Omental fat pad (tissue), 4 donors: ENCODE measurements around the gene ACSS2. TPM values are rescaled to one million over a fixed set of nuclear protein-coding genes. Genes with fewer than 3 reads are reported as not detected.

Experiments used
- ATAC-seq: fragments of 150-250 bp; one replicate; pipeline ENCODE4 v1.9.1; 2016; ENCODE audit warnings: mild to moderate bottlenecking, moderate library complexity; ENCODE audit not compliant: low FRiP score
- DNase-seq: peaks from one replicate; pipeline ENCODE4 v3.0.0-alpha.2; 2019; ENCODE audit warnings: low spot score
- total RNA-seq, 4 donors: library from RNA; depleted of rRNA; stranded (reverse); fragments of >200 nt; gene quantifications; one replicate each; pipeline ENCODE4 v1.1.0, GENCODE V29; 2016
- TF ChIP-seq, protein P1 (sequence below), 3 donors: fragments of 450-650 bp; IDR thresholded peaks; one replicate each; pipeline ENCODE4 v1.5.1; 2016 to 2017; ENCODE audit warnings: antibody characterized with exemption in 3 of 3, mild to moderate bottlenecking in 3 of 3, moderate library complexity in 2 of 3

The ACSS2 gene
- total RNA-seq, 4 donors from 2014 or later: 72.4 to 119 (median 102) TPM

DNA sequence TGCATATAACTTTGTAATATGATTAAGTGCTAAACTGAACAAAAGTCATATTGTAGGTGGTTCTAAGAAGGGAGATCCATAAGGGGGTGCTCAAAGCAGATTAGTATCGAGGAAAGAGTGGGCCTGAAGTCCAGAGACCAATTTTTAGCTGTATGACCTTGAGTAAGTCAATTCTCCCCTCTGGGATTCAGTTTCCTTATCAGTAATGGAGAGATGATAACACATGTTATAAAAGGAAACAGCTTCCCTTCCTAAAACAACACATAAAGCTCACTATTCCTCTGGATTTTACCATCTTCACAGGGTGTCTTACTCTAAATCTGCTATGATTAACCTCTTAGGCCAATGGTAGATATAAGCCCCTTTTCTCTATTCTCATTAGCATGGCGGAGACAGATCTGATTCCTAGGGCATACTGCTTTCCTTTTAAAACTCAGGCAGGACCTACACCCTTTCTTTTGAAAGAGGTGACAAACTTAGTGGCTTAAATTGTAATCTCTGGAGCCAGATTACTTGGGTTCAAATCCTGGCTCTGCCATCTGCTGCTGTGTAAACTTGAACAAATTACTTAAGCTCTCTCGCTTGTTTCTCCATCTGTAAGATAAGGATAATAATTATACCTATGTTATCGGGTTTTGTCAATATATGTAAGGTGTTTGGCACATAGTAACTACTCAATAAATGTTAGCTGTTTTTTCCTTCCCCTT is 39.5 kb downstream of the ACSS2 start:
- TF ChIP-seq, protein P1, sequence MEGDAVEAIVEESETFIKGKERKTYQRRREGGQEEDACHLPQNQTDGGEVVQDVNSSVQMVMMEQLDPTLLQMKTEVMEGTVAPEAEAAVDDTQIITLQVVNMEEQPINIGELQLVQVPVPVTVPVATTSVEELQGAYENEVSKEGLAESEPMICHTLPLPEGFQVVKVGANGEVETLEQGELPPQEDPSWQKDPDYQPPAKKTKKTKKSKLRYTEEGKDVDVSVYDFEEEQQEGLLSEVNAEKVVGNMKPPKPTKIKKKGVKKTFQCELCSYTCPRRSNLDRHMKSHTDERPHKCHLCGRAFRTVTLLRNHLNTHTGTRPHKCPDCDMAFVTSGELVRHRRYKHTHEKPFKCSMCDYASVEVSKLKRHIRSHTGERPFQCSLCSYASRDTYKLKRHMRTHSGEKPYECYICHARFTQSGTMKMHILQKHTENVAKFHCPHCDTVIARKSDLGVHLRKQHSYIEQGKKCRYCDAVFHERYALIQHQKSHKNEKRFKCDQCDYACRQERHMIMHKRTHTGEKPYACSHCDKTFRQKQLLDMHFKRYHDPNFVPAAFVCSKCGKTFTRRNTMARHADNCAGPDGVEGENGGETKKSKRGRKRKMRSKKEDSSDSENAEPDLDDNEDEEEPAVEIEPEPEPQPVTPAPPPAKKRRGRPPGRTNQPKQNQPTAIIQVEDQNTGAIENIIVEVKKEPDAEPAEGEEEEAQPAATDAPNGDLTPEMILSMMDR (IDR thresholded peaks at IDR 0.05): no peak
- DNase-seq (no peak), ATAC-seq (no peak)

DNA sequence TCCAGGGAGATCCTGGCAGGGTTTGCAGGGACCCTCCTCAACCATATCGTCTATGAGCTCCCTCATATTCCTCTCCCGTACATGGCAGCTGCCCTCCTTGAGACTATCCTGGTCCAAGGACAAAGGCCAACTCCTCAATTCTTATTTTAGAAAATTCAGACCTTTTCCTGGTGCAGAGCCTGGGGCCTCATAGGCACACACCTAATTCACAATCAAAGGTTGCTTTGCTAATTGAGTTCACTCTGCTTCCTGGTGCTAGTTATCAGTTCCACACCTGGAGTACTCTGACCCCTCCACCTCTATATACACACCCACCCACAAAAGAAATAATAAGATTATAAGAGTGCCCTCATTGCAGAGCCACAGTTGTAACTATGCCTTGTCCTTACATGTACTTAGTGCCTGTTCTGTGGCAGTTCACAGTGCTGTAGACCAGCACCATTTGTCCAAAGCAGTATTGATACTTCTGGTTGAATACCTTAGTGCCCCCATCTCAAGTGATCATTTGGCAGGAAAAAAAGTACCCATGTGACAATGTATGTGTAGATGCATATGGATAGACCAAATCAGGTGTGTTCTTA is 40.5 kb downstream of the ACSS2 start:
- TF ChIP-seq, protein P1 (IDR thresholded peaks at IDR 0.05): no peak
- ATAC-seq (no peak), DNase-seq (no peak)

DNA sequence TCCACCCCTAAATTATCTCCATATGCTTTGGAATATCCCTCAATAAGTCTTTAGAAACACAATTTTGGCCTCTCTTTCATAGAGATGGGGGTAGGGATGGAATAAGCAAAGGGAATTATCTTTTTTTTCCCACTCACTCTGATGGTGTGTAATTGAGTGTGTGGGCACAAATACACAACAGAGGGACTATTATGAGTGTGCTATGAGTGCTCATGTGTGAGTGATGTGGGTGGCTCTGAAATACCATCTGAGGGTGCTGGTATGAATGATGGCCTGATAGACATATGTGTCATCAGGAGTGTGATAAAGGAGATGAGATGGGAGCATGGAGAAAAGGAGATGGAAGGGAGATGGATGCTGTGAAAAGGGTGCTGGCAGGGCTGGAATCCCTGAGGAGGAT is 43.6 kb downstream of the ACSS2 start:
- DNase-seq (no peak), ATAC-seq (no peak)
- TF ChIP-seq, protein P1 (IDR thresholded peaks at IDR 0.05): no peak

DNA sequence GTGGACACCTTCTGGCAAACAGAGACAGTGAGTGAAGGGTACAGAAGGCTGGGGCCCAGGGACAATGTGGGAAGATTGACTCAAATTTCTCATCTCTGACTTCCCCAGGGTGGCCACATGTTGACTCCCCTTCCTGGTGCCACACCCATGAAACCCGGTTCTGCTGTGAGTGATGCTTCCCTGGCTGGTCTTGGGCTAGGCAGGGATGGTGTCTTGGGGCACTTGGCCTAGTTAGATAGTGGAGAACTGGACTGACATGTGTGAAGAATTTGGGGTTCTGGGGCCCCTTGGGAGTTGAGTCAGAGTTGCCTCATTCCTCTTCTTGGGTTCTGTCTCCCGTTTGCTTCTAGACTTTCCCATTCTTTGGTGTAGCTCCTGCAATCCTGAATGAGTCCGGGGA is 45.0 kb downstream of the ACSS2 start:
- ATAC-seq: no peak
- TF ChIP-seq, protein P1 (IDR thresholded peaks at IDR 0.05): no peak
- no peak for DNase-seq

DNA sequence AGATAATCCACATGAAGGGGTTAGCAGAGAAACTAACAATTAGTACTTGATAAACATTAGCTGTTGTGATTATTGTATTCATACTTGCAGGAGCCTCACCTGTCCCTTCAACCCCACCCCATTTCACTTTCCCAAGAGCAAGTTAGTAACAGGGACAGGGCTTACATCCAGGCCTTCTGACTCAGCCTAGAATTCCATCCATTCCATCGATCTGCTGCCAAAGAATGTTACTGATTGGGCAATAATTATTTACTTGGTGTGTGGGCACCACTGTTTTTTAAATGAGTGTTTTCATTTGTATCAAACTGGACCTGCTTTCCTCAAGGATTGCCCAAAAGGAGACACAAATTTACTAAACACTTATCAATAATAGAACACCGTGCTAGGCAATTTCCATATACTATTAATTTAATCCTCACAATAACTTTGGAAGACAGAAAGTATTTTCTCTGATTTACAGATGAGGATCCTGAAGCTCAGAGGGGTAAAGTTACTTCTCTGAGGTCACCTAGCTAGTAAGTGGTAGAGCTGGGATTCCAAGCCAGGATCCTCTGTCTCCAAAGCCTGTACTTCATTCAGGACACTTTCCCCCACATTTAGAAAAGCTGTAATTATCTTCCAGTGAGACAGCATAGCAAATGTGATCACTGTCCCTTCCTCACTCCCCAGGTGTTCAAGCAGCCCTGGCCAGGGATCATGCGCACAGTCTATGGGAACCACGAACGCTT is 46.4 kb downstream of the ACSS2 start:
- ATAC-seq (peak; percentile 87), DNase-seq (no peak)
- TF ChIP-seq, protein P1 (IDR thresholded peaks at IDR 0.05): no peak

DNA sequence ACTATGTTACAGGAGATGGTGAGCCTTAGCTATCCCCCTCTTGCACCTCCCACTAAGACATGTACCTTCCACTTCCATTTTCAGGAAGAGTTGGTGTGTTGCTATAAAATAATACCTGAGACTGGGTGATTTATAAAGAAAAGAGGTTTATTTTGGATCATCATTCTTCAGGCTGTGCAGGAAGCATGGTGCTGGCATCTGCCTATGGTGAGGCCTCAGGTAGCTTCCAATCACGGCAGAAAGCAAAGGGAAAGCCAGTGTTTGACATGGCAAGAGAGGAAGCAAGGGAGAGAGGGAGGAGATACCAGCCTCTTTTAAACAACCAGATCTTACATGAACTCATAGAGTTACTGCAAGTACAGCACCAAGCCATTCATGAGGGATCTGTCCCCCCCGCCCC is 47.0 kb downstream of the ACSS2 start:
- TF ChIP-seq, protein P1 (IDR thresholded peaks at IDR 0.05): no peak
- DNase-seq: no peak
- ATAC-seq: no peak
